Stimulated activated CD8-positive, alpha-beta memory T cell treated with anti-CD3 and anti-CD28 coated beads, Interleukin-15, amount 100 ng/mL, for 48 hours (primary cell): ENCODE results near the gene TBK1.

Experiments used
- DNase-seq, 2 donors: peaks; one replicate each; pipeline ENCODE4 v3.0.0-alpha.2; 2020; ENCODE audit warnings: low read depth in 2 of 2

TBK1 gene

DNA sequence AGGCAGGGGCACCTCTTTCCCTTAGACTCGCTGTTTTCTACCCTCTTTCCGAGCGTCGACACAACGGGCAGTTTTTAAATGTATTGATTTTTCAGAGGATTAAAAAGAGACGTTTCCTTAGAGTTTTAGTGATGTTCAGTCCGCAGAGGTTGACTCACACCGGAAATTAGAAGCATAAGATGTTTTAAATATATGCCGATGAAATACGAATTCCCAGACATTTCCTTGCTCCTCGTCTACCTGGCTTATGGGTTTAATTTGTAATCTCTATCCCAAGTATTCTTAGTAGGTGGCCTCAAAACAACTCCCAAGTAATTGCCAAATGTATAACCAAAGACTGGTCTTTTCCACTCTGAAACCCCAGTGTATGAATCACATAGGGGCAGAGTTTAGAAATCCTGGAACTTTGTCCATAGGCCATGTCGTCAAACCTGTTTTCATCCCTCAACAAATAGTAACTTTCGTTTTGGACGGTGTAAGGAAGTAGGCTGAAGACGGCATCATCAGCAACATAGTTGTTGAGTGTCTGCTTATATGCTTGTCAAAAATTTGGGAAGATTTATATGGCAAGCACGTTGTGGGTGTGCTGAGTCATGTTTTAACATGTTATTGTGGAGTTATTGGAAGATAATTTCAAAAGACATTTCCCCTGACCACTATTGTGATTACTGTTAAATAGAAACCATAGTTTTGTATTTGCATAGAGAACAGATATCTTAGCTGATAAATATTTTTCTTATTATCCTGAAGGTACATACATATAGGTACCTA, 824 bp downstream of the TBK1 start:
- no peak for DNase-seq

DNA sequence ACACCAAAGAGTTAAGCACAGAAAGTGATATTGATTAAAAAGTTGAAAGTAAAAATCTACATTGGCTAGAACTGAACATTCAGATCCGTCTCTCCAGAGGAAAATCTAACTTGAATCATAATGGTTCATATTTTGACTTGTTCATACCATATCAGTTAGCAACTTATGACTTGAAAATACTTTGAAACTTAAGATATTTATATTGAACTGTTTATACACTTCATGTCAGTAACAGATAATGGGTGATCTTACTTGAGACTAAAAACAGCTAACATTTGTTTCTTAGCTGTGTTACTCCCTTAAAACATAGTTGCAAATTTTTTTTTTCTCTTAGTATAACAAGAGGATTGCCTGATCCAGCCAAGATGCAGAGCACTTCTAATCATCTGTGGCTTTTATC, 3.6 kb downstream of the TBK1 start:
- DNase-seq = no peak

DNA sequence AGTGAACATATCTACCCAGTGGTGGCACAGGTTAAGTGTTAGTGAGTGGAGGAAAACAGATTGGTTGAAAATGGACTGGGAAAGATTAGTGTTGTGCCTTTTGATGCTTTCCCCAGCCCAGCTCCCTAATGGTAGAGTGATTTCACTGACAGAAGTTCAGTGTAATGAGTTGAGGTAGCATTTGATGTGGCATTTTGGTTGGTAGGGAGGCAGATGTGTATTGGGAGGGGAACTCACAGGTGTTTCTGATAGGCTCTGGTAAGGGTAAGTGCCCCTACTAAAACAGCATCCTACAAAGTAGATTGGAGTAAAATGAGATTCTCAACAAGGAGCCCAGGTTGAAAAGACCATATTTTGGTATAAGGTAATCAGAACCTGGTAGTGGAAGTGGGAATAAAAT, 4.2 kb downstream of the TBK1 start:
- no peak for DNase-seq

DNA sequence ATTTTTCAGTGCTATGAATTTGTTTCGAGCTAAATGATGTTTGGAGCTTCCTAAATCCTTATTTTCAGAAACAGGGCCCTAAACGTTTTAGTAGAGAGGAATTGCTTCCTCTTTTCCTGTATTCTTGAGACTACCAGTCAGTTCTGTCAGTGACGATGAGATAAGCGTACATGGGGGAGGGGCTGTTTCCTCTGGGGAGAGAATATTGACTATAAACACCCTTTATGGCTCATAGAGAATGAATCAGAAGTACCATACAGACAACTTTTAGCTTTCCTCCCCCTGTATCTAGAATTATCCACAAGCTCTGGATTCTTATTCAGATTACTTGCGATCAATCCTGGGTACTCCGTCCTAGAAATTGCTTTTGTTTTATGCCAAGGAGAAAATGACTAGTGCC, 5.1 kb downstream of the TBK1 start:
- DNase-seq = no peak

DNA sequence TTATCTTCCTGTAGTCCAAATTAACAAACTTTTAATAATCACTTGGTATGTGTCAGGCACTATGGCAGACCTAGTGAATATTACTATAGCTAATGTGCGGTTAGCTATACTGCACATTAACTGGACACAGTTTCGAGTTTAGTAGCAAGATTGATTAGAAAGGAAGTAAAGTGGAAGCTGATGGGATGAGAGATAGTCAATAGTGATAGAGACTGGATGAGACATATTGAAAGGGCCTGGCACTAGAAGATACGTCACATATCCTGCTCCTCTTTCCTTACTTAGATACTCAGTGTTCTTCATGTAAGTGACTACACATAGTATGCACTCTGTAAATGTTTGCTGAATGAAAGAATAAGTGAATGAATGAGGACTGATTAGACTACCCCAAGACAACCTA, 5.5 kb downstream of the TBK1 start:
- DNase-seq = no peak

DNA sequence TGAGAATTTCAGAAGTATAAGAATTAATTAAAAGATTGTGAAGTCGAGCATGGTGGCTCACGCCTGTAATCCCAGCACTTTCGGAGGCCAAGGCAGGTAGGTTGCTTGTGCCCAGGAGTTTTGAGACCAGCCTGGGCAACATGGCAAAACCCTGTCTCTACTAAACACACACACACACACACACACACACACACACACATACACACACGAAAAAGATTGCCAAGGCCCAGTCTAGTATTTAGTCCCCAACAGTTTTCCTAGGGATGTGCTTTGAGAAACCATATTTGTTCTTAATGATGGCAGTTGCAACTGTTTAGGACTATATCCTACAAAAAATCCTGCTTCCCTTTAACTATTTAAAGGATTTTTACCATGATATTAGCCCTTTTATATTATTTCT, 6.0 kb downstream of the TBK1 start:
- DNase-seq = no peak

DNA sequence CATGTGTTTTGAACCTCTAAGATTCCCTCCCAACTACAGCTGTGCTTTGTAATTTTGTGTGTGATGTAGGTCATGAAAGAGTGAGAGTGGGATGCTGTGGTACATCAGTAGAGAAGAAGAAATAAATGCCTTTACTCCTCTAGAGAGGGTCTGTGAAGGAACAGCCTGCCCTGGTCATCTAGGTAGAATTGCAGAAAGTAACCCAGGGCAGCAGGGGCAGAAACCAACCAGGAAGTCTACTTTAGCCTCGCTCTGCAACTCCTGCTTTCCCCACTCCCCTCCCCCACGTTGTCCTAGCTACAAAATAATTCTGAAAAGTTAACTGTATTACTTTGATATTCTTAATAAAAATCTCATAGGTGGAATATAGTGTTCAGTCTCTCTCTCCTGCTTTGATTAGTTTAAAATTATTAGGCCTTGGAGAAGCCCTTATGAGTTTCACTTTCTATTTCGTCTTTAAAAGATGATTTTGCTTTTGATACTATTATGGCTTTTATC, 7.5 kb downstream of the TBK1 start:
- DNase-seq = no peak

DNA sequence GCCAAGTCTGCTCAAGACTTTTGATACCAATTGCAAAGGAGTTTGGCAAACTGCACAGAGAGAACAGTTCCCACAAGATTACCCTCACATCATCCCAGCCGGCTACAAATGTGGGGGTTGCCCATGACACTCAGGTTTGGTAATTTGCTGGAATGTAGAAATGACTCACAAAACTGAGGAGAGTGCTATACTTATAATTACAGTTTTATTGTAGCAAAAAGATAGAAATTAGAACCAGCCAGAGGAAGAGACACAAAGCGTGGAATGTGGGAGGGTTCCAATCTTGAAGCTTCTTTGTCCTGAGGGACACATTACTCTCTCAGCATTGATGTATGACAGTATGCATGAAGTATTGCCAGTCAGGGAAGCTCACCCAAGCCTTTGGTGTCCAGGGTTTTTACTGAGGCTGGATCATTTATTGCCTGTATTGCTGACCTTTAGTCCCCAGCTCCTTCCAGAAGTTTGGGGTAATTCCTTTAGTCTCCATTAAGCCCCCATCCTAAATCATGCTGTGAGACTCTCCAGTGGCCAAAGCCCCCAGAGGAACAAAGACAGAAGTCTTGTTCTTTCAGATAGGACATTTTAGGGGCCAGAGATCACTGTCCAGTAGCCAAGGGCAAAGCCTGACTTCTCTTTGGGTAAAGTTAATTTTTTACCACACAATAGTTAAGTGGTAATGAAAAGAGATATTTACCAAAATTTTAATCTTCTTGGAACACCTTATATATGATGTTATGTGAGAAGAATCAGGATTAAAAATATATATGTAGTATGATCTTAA, 9.9 kb downstream of the TBK1 start:
- no peak for DNase-seq

DNA sequence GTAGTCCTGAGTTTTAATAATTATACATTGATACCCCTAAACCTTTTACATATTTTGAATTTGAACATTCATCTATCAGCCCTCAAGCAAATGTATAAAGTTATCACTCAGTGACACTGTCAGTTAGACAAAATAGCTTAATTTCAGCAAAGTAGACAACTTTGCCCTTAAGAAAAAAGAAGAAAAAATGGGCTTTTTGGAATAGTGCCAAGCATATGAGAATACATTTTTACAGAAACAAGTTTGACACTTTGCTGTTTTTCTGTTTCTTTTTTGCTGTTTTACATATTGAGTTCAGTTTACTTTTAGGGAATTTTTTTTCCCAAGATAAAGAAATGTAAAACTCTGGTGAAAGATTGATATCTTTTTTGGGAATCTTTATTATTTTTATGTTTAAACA, 14.3 kb downstream of the TBK1 start:
- DNase-seq = no peak

DNA sequence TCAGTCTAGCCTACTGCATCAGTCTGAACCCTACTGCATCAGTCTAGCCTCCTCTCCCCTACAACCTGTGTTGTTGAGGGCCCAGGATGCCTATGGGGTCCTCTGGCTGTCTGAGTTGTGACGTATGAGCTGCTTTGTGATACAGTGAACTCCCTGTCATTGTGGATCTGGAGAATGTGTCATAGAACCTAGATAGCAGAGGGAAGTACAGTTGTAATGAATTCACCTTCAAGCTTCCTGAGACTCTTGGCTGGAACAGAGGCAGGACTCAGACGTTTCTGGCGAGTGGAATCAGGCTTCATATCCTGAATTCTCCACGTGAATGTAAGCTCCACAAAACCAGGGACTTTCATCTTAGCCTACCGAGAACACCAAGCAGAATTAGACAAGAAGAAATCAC, 17.0 kb downstream of the TBK1 start:
- no peak for DNase-seq

DNA sequence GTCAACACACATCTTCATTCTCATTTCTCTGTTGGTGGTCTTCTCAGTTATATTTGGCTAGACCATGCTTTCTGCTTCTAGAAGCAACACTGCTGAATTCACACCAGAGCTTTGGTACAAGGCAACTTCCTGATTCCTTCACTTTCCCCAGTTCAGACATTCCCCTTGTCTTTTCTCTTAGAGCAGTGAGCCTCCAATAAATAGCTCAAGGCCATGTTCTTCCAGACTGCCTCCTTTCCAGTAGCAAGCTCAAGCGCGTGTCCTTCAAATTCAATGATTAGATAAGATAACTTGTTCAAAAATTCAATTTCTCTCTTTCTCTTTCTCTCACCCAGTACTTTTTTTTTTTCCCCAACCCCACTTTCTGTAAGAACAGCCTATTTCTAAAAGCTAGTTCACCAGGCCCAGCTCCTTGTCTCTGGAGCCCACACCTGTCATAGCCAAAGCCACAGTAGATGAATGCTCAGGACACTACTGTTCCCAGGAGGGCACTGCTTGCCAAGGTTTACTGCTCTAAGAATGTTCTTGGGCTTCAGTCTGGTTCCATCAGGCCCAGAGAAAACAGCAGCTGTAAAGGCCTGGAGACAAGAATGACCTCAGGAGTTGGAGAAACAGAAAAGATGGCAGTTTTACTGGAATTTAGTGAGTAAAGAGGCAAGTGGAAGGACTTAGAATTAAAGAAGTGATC, 17.7 kb downstream of the TBK1 start:
- DNase-seq = no peak

DNA sequence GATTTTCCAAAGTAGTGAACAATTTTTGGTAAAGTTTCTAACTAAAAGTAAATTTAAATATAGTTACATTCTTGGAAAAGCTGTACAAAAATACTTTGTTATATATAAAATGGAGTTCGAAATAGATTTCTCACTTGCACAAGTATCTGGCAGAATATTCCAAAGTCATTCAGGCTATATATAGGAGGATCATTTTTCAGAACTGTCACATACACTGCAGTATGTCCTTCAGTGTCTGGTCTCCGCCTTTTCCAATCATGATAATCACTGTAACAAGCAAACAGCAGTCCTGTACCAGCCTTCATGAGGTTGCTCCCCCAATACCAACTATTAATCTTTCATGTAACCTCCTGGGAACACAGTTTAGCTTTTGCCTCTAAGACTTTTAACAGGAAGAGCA, 18.6 kb downstream of the TBK1 start:
- DNase-seq = no peak

DNA sequence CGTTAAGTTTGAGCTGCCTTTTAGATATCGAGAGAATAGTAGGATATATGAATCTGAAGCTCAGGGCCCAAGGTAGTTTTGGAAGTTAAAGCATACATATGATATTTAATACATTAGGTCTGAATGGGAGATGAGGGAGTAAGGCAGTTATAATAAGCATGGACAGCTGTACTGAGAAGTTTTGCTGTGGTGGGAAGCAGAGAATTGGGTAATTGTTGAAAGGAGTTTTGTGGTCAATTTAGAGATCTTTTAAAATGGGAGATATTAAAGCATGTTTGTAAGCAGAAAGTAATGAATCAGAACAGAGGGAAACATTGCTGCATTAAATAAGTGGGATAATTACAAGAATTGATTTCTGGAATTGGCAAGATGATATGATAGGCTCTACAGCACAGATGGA, 21.3 kb downstream of the TBK1 start:
- DNase-seq = no peak

DNA sequence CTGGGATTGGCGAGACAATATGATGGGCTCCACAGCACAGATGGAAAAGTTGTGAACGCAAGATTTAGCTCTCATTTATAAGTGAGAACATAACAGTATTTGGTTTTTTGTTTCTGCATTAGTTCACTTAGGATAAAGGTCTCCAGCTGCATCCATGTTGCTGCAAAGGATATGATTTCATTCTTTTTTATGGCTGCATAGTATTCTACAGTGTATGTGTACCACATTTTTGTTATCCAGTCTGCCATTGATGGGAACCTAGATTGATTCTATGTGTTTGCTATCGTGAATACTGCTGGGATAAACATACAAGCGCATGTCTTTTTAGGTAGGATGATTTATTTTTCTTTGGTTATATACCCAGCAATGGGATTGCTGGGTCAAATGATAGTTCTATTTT, 23.6 kb downstream of the TBK1 start:
- DNase-seq = no peak

DNA sequence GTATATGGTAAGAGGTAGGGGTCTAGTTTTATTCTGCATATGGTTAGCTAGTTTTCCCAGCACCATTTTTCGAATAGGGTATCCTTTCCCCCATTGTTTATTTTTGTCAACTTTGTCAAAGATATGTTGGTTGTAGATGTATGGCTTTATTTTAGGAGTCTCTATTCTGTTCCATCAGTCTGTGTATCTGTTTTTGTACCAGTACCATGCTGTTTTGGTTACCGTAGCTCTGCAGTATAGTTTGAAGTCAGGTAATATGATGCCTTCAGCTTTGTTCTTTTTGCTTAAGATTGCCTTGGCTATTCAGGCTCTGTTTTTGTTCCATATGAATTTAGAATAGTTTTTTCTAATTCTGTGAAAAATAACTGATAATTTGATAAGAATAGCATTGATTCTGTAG, 24.9 kb downstream of the TBK1 start:
- no peak for DNase-seq

DNA sequence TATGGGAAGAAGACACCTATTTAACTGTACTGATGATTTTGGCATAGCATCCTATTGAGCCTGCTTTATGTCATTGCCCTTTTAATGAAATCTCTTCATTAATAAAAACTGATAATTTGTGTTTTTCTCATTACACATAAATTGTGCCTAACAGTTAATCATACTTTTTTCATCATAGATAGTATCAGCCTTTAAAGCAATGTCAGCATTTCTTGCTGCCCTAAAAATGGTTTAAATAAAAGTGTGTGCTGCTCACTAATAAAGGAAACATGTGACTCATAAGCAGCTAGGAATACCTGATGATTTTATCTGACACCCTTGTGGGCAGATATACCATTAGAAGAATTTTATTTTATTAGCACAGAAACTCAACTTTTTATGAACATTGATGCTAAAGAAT, 26.7 kb downstream of the TBK1 start:
- no peak for DNase-seq

DNA sequence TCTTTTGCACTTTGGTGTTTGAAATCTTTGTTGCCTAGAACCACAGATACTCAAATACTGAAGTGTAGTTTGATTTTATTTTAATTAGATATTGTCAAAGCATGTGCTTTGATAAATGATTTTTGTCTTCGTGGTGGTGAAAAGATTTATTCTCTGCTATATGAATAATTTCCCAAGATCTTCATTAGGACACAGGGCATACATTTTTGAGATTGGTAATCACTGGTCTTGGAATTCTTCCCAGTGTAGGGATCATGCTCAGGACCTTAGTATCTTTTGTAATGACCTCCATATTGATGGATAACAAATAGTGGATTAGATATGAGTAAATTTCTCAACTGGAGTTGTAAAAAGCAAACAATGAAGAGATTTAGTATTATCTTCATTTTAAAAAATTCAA, 28.2 kb downstream of the TBK1 start:
- DNase-seq = no peak

DNA sequence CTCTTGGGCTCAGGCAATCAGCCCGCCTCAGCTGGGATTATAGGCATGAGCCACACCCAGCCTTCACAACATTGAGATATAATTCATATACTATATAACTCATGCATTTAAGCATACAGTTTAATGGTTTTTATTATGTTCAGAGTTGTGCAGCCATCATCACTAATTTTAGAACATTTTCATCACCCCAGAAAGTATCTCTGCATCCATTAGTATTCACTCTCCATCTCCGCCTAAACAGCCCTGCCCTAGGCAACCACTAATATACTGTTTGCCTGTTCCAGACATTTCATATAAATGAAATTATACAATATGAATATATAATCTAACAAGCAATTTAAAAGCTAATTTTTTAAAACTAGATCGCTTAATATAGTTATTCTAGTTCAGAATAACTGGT, 34.7 kb downstream of the TBK1 start:
- DNase-seq = no peak

DNA sequence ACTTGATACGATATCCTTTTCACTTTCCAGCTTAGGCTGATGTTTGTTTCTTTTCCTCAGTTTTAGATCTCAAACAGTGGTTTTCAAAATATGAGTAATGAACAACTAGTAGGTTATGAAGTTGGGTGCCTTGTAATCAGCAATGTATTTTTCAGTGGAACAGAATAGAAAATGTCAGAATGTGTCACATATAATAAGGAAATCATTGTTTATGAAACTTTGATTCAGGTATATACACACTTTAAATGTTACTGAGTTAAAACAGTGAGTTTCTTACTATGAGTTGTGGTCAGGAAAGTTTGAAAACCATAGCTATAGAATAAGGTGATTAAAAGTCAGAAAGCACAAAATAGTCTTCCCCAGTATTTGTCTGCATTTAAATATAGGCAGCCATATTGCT, 39.8 kb downstream of the TBK1 start:
- no peak for DNase-seq

DNA sequence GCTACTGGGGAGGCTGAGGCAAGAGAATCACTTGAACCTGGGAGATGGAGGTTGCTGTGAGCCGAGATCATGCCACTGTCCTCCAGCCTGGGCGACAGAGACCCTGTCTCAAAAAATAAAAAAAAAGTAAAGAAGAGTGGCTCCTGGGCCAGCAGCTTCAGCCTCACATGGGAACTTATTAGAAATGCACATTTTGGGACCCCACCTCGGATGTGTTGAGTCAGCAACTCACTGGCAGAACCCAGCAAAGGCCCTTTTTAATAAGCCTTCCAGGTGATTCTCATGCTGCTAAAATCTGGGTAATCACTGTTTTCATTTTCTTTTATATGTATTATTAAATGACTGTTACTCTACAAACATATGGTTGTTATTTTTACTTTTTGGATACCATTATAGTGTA, 41.6 kb downstream of the TBK1 start:
- DNase-seq = no peak

DNA sequence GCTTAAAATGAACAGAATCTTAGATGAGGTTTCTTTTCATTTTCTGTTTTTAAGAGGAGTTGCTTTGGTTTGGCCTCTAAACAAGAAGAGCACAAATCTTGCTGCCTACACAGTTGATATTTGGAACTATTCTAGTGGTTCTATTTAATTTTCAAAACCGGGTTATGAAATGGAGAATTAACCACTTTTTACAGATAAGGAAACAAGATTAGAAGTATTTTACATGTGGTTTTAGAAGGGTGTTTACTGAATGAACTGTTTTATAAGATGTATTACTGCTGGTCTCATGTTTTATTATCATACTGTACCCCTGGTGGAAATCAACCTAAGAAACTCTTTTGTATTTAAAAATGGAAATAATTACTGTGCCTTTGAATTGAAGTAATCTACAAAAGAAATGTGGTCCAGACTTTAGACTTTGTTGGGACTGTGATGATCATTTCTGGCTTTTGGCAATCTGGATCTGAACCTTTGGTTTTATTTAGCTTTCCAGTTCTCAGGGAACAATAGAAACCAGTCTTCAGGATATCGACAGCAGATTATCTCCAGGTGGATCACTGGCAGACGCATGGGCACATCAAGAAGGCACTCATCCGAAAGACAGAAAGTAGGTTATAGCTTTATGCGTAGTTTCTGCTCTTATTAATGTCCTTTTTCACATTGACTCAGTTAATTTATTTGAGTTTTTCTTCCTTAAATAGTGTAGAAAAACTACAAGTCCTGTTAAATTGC, 43.2 kb downstream of the TBK1 start:
- DNase-seq = no peak

DNA sequence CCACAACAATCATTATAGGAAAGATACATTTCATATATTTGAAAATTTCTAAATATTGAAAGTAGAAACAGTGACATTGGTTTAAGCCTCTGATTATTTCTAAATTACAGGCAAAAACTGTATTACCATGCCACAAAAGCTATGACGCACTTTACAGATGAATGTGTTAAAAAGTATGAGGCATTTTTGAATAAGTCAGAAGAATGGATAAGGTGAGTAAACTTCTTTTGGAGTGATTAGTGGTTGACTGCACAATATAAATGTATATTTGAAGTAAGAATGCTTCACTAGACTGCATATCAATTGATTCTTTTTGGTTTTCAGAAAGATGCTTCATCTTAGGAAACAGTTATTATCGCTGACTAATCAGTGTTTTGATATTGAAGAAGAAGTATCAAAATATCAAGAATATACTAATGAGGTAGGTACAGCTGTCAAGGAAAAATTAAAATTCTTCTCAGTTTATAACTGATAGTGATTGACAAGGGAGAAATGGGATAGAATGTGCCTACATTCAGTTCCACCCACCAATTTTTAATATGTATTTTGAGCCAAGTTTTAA, 45.0 kb downstream of the TBK1 start:
- no peak for DNase-seq
